Thyroid gland (tissue), 4 donors: Measurements from ENCODE around the gene INPP4A.

ENCODE experiments used
- POLR2A ChIP-seq, 2 donors: fragments of 450-650 bp; IDR thresholded peaks; one replicate each; pipeline ENCODE4 v1.6.1; 2017; ENCODE audit warnings: antibody characterized with exemption in 2 of 2, mild to moderate bottlenecking in 2 of 2, moderate library complexity in 1 of 2
- TF ChIP-seq, protein P1 (sequence below), 6 experiments: fragments of 200-600 bp in 3 of 6; fragments of 450-650 bp in 3 of 6; sonication (generic) in 3 of 6; IDR thresholded peaks; one replicate each; pipeline ENCODE4 v1.5.1; 2016 to 2019; ENCODE audit warnings: antibody characterized with exemption in 6 of 6, mild to moderate bottlenecking in 2 of 6, inconsistent platforms in 1 of 6, moderate library complexity in 1 of 6

DNA sequence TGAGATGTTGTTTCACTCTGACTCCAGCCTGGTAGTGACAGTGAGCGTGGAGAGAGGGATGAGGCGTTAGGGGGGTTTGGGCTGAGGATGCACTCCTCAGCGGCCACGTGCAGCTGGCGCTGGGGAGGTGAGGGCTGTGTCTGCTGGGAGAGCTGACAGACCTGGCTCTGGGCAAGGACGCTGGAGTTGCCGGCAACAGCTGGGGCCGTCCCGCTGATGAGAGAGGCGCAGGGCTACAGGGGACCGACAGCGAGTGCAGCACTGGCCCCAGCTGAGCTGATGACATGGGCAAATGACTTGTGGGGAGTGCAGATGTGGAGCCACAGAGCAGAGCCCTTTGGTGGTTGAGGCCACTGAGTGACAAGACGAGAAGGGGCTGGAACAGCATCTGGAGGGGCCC lies 125.3 kb downstream of the INPP4A start:
- TF ChIP-seq, protein P1, sequence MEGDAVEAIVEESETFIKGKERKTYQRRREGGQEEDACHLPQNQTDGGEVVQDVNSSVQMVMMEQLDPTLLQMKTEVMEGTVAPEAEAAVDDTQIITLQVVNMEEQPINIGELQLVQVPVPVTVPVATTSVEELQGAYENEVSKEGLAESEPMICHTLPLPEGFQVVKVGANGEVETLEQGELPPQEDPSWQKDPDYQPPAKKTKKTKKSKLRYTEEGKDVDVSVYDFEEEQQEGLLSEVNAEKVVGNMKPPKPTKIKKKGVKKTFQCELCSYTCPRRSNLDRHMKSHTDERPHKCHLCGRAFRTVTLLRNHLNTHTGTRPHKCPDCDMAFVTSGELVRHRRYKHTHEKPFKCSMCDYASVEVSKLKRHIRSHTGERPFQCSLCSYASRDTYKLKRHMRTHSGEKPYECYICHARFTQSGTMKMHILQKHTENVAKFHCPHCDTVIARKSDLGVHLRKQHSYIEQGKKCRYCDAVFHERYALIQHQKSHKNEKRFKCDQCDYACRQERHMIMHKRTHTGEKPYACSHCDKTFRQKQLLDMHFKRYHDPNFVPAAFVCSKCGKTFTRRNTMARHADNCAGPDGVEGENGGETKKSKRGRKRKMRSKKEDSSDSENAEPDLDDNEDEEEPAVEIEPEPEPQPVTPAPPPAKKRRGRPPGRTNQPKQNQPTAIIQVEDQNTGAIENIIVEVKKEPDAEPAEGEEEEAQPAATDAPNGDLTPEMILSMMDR (IDR thresholded peaks at IDR 0.05) = no peak
- no peak for TF ChIP-seq POLR2A (IDR thresholded peaks at IDR 0.05)
